Ishikawa (cell line): ENCODE data around the gene CD8B2.

Experiments used
- CEBPB ChIP-seq: IDR thresholded peaks from 2 replicates; pipeline ENCODE4 v1.6.1; 2012
- CREB1 ChIP-seq: IDR thresholded peaks from 2 replicates; pipeline ENCODE4 v1.6.1; 2012; ENCODE audit warnings: low read depth
- EGR1 ChIP-seq: IDR thresholded peaks from 2 replicates; pipeline ENCODE4 v1.6.1; 2012
- EP300 ChIP-seq: IDR thresholded peaks from 2 replicates; pipeline ENCODE4 v1.6.1; 2012; ENCODE audit warnings: borderline replicate concordance
- FOXM1 ChIP-seq: IDR thresholded peaks from 2 replicates; pipeline ENCODE4 v1.6.1; 2012; ENCODE audit warnings: low read depth, borderline replicate concordance
- NFIC ChIP-seq: IDR thresholded peaks from 2 replicates; pipeline ENCODE4 v1.6.1; 2012
- RAD21 ChIP-seq: IDR thresholded peaks from 2 replicates; pipeline ENCODE4 v1.6.1; 2012; ENCODE audit warnings: low read depth
- TAF1 ChIP-seq: IDR thresholded peaks from 2 replicates; pipeline ENCODE4 v1.6.1; 2012; ENCODE audit warnings: low read depth, mild to moderate bottlenecking
- TCF12 ChIP-seq: IDR thresholded peaks from 2 replicates; pipeline ENCODE4 v1.6.1; 2012; ENCODE audit warnings: low read depth
- TEAD4 ChIP-seq: IDR thresholded peaks from 2 replicates; pipeline ENCODE4 v1.6.1; 2012
- USF1 ChIP-seq: IDR thresholded peaks from 2 replicates; pipeline ENCODE4 v1.6.1; 2012
- YY1 ChIP-seq: IDR thresholded peaks from 2 replicates; pipeline ENCODE4 v1.6.1; 2012; ENCODE audit warnings: low read depth
- ZBTB7A ChIP-seq: IDR thresholded peaks from 2 replicates; pipeline ENCODE4 v1.6.1; 2012; ENCODE audit warnings: low read depth
- TF ChIP-seq, protein P1 (sequence below): IDR thresholded peaks from 2 replicates; pipeline ENCODE4 v1.6.1; 2012; ENCODE audit warnings: low read depth, mild to moderate bottlenecking
- TF ChIP-seq, protein P2 (sequence below): IDR thresholded peaks from 2 replicates; pipeline ENCODE4 v1.6.1; 2012

The CD8B2 gene

GRCh38 chr2:106561803-106562202 lies 74.6 kb downstream of the CD8B2 start:
- TF ChIP-seq TCF12: no peak
- TF ChIP-seq TEAD4: no peak
- TF ChIP-seq NFIC: no peak
- TF ChIP-seq CEBPB: no peak
- no peak for TF ChIP-seq TAF1

GRCh38 chr2:106562268-106563186 lies 75.4 kb downstream of the CD8B2 start:
- TF ChIP-seq EGR1 (no peak), ZBTB7A (no peak)

GRCh38 chr2:106563195-106563594 lies 76.0 kb downstream of the CD8B2 start:
- TF ChIP-seq RAD21: peak; percentile 68
- no peak for TF ChIP-seq USF1
- TF ChIP-seq FOXM1: no peak
- TF ChIP-seq TCF12: no peak

DNA sequence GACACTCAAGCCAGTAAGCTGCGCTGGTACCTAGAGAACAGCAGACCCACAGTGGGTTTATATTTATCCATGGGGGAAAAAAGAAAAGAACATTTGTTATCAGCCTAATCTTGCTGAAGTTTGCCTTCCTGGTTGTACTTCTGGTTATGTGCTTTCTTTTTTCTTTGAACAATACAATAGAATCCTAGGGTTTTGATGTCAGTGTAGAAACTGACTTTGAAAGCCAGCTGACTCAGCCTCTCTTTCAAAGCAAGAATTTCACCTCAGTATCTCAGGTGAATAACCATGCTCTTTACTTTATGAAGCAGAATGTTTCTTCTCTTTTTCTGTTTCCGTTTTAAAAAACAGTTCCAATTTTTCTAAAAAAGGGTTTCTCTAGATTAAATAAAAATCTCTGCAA lies 78.4 kb downstream of the CD8B2 start:
- no peak for TF ChIP-seq CREB1
- no peak for TF ChIP-seq ZBTB7A
- no peak for TF ChIP-seq TEAD4
- no peak for TF ChIP-seq YY1
- TF ChIP-seq RAD21: no peak

DNA sequence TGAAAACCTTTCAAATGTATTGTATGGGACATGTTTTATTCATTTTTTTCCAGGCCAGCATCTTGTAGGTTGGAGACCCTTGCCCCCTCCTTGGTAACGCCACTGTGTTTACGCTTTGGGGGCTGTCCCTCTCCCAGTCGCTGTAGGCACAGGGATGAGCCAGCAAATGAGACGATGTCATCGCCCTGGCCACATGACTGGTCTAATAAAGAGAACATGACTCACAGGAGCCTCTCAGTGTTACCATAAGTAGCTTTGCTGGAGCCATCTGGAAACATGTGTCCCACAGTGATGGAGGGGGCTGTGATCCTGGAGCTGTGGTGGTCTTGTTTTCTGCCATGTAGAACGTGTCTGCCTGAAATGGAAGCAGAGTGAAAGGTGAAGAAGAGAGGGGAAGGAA lies 78.9 kb downstream of the CD8B2 start:
- no peak for TF ChIP-seq FOXM1
- no peak for TF ChIP-seq RAD21
- TF ChIP-seq TAF1: no peak
- no peak for TF ChIP-seq ZBTB7A
- TF ChIP-seq EGR1: no peak
- no peak for TF ChIP-seq CREB1
- no peak for TF ChIP-seq TEAD4

GRCh38 chr2:106570316-106570715 lies 83.2 kb downstream of the CD8B2 start:
- no peak for TF ChIP-seq RAD21
- TF ChIP-seq EP300: no peak
- TF ChIP-seq ZBTB7A: no peak
- TF ChIP-seq USF1: no peak
- TF ChIP-seq, protein P1, sequence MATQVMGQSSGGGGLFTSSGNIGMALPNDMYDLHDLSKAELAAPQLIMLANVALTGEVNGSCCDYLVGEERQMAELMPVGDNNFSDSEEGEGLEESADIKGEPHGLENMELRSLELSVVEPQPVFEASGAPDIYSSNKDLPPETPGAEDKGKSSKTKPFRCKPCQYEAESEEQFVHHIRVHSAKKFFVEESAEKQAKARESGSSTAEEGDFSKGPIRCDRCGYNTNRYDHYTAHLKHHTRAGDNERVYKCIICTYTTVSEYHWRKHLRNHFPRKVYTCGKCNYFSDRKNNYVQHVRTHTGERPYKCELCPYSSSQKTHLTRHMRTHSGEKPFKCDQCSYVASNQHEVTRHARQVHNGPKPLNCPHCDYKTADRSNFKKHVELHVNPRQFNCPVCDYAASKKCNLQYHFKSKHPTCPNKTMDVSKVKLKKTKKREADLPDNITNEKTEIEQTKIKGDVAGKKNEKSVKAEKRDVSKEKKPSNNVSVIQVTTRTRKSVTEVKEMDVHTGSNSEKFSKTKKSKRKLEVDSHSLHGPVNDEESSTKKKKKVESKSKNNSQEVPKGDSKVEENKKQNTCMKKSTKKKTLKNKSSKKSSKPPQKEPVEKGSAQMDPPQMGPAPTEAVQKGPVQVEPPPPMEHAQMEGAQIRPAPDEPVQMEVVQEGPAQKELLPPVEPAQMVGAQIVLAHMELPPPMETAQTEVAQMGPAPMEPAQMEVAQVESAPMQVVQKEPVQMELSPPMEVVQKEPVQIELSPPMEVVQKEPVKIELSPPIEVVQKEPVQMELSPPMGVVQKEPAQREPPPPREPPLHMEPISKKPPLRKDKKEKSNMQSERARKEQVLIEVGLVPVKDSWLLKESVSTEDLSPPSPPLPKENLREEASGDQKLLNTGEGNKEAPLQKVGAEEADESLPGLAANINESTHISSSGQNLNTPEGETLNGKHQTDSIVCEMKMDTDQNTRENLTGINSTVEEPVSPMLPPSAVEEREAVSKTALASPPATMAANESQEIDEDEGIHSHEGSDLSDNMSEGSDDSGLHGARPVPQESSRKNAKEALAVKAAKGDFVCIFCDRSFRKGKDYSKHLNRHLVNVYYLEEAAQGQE: no peak
- no peak for TF ChIP-seq FOXM1
- no peak for TF ChIP-seq TEAD4
- no peak for TF ChIP-seq NFIC
- no peak for TF ChIP-seq CEBPB
- TF ChIP-seq TAF1: no peak
- TF ChIP-seq, protein P2, sequence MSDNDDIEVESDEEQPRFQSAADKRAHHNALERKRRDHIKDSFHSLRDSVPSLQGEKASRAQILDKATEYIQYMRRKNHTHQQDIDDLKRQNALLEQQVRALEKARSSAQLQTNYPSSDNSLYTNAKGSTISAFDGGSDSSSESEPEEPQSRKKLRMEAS: no peak
- no peak for TF ChIP-seq YY1
- no peak for TF ChIP-seq CREB1
- TF ChIP-seq TCF12: no peak
- TF ChIP-seq EGR1: no peak
